H9 (cell line): Measurements from ENCODE around the gene IL10. TPM values are rescaled to one million over a fixed set of nuclear protein-coding genes. Genes with fewer than 3 reads are reported as not detected.
A peak's percentile ranks its signal among the peaks of the same experiment; 100 is the strongest.

ENCODE experiments used
- DNase-seq: peaks from one replicate; pipeline ENCODE4 v3.0.0-alpha.2; 2017
- H2AFZ ChIP-seq: one replicate; pipeline ENCODE4 v1.6.1; 2013; ENCODE audit warnings: mild to moderate bottlenecking, low read length, control low read depth, moderate library complexity
- H2AK5ac ChIP-seq: 2 replicates; pipeline ENCODE4 v1.6.1; 2013; ENCODE audit warnings: low read length, control low read depth, mixed read lengths; ENCODE audit not compliant: insufficient read length
- H2BK120ac ChIP-seq: one replicate; pipeline ENCODE4 v1.6.1; 2013; ENCODE audit warnings: low read depth, mild to moderate bottlenecking, low read length, control low read depth, inconsistent platforms; ENCODE audit not compliant: poor library complexity, severe bottlenecking
- H2BK12ac ChIP-seq: 2 replicates; pipeline ENCODE4 v1.6.1; 2013; ENCODE audit warnings: low read length, control low read depth, mixed read lengths, low read depth; ENCODE audit not compliant: insufficient read length
- H2BK15ac ChIP-seq: 2 replicates; pipeline ENCODE4 v1.6.1; 2013; ENCODE audit warnings: low read depth, low read length, control low read depth
- H2BK20ac ChIP-seq: one replicate; pipeline ENCODE4 v1.6.1; 2013; ENCODE audit warnings: low read depth, mild to moderate bottlenecking, low read length, control low read depth, inconsistent platforms; ENCODE audit not compliant: poor library complexity, severe bottlenecking
- H2BK5ac ChIP-seq: 2 replicates; pipeline ENCODE4 v1.6.1; 2013; ENCODE audit warnings: low read length, control low read depth, mixed read lengths; ENCODE audit not compliant: insufficient read length
- H3K14ac ChIP-seq: 2 replicates; pipeline ENCODE4 v1.6.1; 2013; ENCODE audit warnings: low read length, control low read depth; ENCODE audit not compliant: insufficient read depth
- H3K18ac ChIP-seq: 2 replicates; pipeline ENCODE4 v1.6.1; 2013; ENCODE audit warnings: low read depth, mild to moderate bottlenecking, mixed read lengths, low read length, control low read depth; ENCODE audit not compliant: insufficient read length
- H3K23ac ChIP-seq: 2 replicates; pipeline ENCODE4 v1.6.1; 2013; ENCODE audit warnings: low read length, control low read depth, mixed read lengths, low read depth; ENCODE audit not compliant: insufficient read length
- H3K23me2 ChIP-seq: 2 replicates; pipeline ENCODE4 v1.6.1; 2013; ENCODE audit warnings: low read depth, mild to moderate bottlenecking, mixed read lengths, low read length, control low read depth; ENCODE audit not compliant: insufficient read length, poor library complexity, severe bottlenecking
- H3K27ac ChIP-seq: 2 replicates; pipeline ENCODE4 v1.5.1; 2013; ENCODE audit warnings: low read length, control low read depth, mixed read lengths, low read depth; ENCODE audit not compliant: insufficient read length
- H3K27me3 ChIP-seq: 2 replicates; pipeline ENCODE4 v1.6.1; 2013; ENCODE audit warnings: low read length, control low read depth, inconsistent platforms; ENCODE audit not compliant: insufficient read depth
- H3K4ac ChIP-seq: 2 replicates; pipeline ENCODE4 v1.6.1; 2013; ENCODE audit warnings: low read depth, mild to moderate bottlenecking, control low read depth, inconsistent platforms, low read length, moderate library complexity
- H3K4me1 ChIP-seq: 2 replicates; pipeline ENCODE4 v1.6.1; 2013; ENCODE audit warnings: low read length, control low read depth, inconsistent platforms; ENCODE audit not compliant: insufficient read depth
- H3K4me2 ChIP-seq: 2 replicates; pipeline ENCODE4 v1.6.1; 2013; ENCODE audit warnings: low read length, control low read depth, mixed read lengths; ENCODE audit not compliant: insufficient read length, insufficient read depth
- H3K56ac ChIP-seq: 2 replicates; pipeline ENCODE4 v1.6.1; 2013; ENCODE audit warnings: low read depth, mild to moderate bottlenecking, mixed read lengths, low read length, control low read depth; ENCODE audit not compliant: insufficient read length
- H3K79me1 ChIP-seq: 2 replicates; pipeline ENCODE4 v1.6.1; 2013; ENCODE audit warnings: low read depth, mild to moderate bottlenecking, moderate library complexity, low read length, control low read depth, inconsistent platforms; ENCODE audit not compliant: insufficient read depth, poor library complexity, severe bottlenecking
- H3K79me2 ChIP-seq: 2 replicates; pipeline ENCODE4 v1.6.1; 2013; ENCODE audit warnings: low read length, control low read depth, inconsistent platforms; ENCODE audit not compliant: insufficient read depth
- H3K9ac ChIP-seq: 2 replicates; pipeline ENCODE4 v1.6.1; 2013; ENCODE audit warnings: low read length, control low read depth, mixed read lengths; ENCODE audit not compliant: insufficient read length; ENCODE audit errors: extremely low read depth
- H3K9me3 ChIP-seq: one replicate; pipeline ENCODE4 v1.6.1; 2013; ENCODE audit warnings: low read depth, low read length, inconsistent platforms; ENCODE audit not compliant: control insufficient read depth
- H3T11ph ChIP-seq: one replicate; pipeline ENCODE4 v1.6.1; 2013; ENCODE audit warnings: mild to moderate bottlenecking, low read length, control low read depth, inconsistent platforms
- H4K20me1 ChIP-seq: one replicate; pipeline ENCODE4 v1.6.1; 2013; ENCODE audit not compliant: control insufficient read depth, insufficient read length, insufficient read depth
- H4K5ac ChIP-seq: 2 replicates; pipeline ENCODE4 v1.6.1; 2013; ENCODE audit warnings: low read depth, mild to moderate bottlenecking, mixed read lengths, low read length, control low read depth; ENCODE audit not compliant: insufficient read length
- H4K8ac ChIP-seq: replicated peaks from 2 replicates; pipeline ENCODE4 v1.6.1; 2013; ENCODE audit warnings: low read length, control low read depth, mixed read lengths, low read depth; ENCODE audit not compliant: insufficient read length
- H4K91ac ChIP-seq: 2 replicates; pipeline ENCODE4 v1.6.1; 2013; ENCODE audit warnings: low read depth, mild to moderate bottlenecking, moderate library complexity, mixed read lengths, low read length, control low read depth; ENCODE audit not compliant: insufficient read length
- H3K27ac Mint-ChIP-seq, 3 experiments: 2 replicates in 2 of 3; 3 replicates in 1 of 3; pipeline ENCODE4 v1.8.0; 2020 to 2021; ENCODE audit warnings: mixed read lengths in 3 of 3, mild to moderate bottlenecking in 1 of 3, moderate library complexity in 1 of 3
- H3K27me3 Mint-ChIP-seq: 2 replicates; pipeline ENCODE4 v1.8.0; 2021; ENCODE audit warnings: low read depth, mild to moderate bottlenecking, moderate library complexity, mixed read lengths
- H3K36me3 Mint-ChIP-seq, 3 experiments: 2 replicates in 2 of 3; 3 replicates in 1 of 3; pipeline ENCODE4 v1.8.0; 2020 to 2021; ENCODE audit warnings: low read depth in 3 of 3, mixed read lengths in 3 of 3; ENCODE audit not compliant: insufficient read depth in 1 of 3
- H3K4me1 Mint-ChIP-seq, 2 experiments: 2 replicates each; pipeline ENCODE4 v1.8.0; 2020; ENCODE audit warnings: mixed read lengths in 2 of 2
- H3K4me3 Mint-ChIP-seq, 2 experiments: 2 replicates in 1 of 2; 3 replicates in 1 of 2; pipeline ENCODE4 v1.8.0; 2020 to 2021; ENCODE audit warnings: mild to moderate bottlenecking in 2 of 2, mixed read lengths in 2 of 2, moderate library complexity in 1 of 2
- H3K9me3 Mint-ChIP-seq, 2 experiments: 2 replicates in 1 of 2; 3 replicates in 1 of 2; pipeline ENCODE4 v1.8.0; 2020; ENCODE audit warnings: mild to moderate bottlenecking in 2 of 2, mixed read lengths in 2 of 2, moderate library complexity in 1 of 2
- WGBS: extraction: QIAGEN DNeasy Blood & Tissue Kit; methylation state at CpG from one replicate; pipeline ENCODE4 v1.1.7; 2013; ENCODE audit warnings: missing lambda C conversion rate, low lambda C conversion rate, mixed read lengths; ENCODE audit not compliant: insufficient read length; ENCODE audit errors: extremely low coverage; 5-methylcytosine and 5-hydroxymethylcytosine counted together
- total RNA-seq: library from RNA; stranded (reverse); gene quantifications from 2 replicates; pipeline ENCODE4 v1.2.1, GENCODE V29; 2021
- TF ChIP-seq, protein P1 (sequence below): fragments of 200-600 bp; sonication (generic); conservative IDR thresholded peaks from 3 replicates; pipeline ENCODE4 v1.8.0; 2021; ENCODE audit warnings: antibody characterized with exemption, mild to moderate bottlenecking

Gene IL10
- total RNA-seq, 1 experiment from 2014 or later, result not detected

DNA sequence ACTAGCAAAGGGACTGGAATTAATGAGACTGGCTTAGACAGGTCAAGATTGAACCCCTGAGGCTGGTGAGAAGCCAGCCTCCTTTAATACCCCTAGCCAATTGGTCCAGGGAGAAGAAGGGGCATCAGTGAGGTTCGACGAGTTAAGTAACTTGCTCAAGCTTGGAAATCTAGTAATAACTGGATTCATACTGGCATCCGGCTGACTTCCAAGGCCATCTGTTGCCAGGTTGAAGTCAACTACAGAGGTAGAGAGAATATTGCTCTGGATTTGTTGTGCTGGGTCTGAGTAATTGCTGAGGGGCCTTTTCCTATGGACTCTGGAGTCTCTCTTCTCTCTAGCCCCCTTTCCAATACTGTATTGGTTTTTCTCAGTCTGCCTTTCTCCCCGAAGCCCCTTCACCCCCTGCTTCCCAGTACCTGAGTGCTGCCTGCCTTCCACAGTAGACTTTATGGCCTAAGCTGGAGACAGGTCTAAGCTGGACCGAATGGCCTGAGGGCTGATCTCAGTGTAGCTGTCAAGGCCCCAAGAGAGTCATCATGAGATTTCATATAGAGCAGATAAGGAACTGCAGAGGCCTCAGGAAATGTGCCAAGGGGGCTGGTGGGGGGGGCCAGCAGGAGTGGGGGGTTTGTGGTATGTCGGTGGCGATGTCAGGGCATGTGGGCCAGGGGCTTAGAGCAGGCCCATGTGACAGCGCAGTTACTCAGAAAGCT lies 44.2 kb downstream of the IL10 start:
- Mint-ChIP-seq H3K9me3 (no peaks in the 10 kb centered on the region), H3K4me1 (peaks cover 23 to 26% of the 10 kb centered on the region in 2 experiments), H3K27ac (peak overlapping the region in 2 of 3 experiments; percentile 49 to 89; a peak in 2 of 7 replicates), H3K4me3 (no peak overlapping the region), H3K36me3 (peaks cover 4 to 34% (median 32%) of the 10 kb centered on the region in 3 experiments; a peak in 6 of 7 replicates), H3K27me3 (no peaks in the 10 kb centered on the region; the same call in 1 of the 2 replicates)
- Histone ChIP-seq H2BK5ac (no peak overlapping the region), H3K79me2 (no peaks in the 10 kb centered on the region), H3K14ac (no peak overlapping the region), H3T11ph (no peak overlapping the region), H3K4me2 (no peak overlapping the region), H3K4me1 (peaks cover 2% of the 10 kb centered on the region; the same call in 1 of the 2 replicates), H3K79me1 (no peaks in the 10 kb centered on the region), H2BK120ac (no peak overlapping the region), H2BK20ac (no peak overlapping the region), H4K5ac (no peak overlapping the region), H3K4ac (no peak overlapping the region), H3K27me3 (no peaks in the 10 kb centered on the region), H4K91ac (no peak overlapping the region), H2AK5ac (no peak overlapping the region), H2BK12ac (no peak overlapping the region), H2BK15ac (no peak overlapping the region), H3K56ac (no peak overlapping the region), H3K27ac (no peak overlapping the region), H3K18ac (no peak overlapping the region), H3K9me3 (no peaks in the 10 kb centered on the region), H4K20me1 (no peaks in the 10 kb centered on the region), H2AFZ (no peak overlapping the region), H3K23me2 (no peaks in the 10 kb centered on the region), H4K8ac (no peak overlapping the region), H3K23ac (no peak overlapping the region), H3K9ac (no peak overlapping the region)
- WGBS, result no CpG with 5 or more reads among the region's 8 CpGs
- TF ChIP-seq, protein P1, sequence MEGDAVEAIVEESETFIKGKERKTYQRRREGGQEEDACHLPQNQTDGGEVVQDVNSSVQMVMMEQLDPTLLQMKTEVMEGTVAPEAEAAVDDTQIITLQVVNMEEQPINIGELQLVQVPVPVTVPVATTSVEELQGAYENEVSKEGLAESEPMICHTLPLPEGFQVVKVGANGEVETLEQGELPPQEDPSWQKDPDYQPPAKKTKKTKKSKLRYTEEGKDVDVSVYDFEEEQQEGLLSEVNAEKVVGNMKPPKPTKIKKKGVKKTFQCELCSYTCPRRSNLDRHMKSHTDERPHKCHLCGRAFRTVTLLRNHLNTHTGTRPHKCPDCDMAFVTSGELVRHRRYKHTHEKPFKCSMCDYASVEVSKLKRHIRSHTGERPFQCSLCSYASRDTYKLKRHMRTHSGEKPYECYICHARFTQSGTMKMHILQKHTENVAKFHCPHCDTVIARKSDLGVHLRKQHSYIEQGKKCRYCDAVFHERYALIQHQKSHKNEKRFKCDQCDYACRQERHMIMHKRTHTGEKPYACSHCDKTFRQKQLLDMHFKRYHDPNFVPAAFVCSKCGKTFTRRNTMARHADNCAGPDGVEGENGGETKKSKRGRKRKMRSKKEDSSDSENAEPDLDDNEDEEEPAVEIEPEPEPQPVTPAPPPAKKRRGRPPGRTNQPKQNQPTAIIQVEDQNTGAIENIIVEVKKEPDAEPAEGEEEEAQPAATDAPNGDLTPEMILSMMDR, result no peak
- DNase-seq, result no peak
